ENCODE measurements around the gene TMEM95.

DNA sequence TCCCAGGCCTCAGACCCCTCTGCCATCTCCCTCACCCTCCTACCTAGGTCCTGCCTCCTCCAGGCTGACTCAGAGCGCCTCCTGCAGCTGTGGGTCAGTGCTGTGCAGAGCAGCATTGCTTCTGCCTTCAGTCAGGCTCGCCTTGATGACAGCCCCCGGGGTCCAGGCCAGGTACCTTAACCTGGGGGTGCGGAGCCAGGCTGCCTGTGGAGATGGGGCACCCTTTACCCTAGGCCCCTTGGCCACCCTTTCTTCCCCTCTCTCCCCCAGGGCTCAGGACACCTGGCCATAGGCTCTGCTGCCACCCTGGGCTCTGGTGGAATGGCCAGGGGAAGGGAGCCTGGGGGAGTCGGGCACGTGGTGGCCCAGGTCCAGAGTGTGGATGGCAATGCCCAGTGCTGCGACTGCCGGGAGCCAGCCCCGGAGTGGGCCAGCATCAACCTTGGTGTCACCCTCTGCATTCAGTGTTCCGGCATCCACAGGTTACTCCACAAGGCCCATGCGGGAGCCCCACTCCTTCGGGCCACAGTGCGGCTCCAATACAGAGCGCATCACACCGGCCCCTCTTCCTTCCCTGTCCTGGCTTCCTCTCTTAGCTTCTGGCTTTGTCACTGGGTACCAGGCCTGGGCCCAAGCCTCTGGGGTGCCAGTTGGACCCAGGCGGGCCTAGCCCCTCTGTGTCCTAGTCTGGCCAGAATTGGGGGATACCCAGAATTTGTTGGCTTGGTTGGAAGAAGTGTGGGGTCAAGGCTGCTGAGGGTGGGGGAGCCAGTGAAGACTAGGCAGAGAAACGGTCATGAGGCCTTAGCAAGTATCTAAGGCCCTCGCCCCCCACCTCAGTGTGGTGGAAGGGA lies 8.0 kb upstream of the TMEM95 start:
- TF ChIP-seq, protein P1, sequence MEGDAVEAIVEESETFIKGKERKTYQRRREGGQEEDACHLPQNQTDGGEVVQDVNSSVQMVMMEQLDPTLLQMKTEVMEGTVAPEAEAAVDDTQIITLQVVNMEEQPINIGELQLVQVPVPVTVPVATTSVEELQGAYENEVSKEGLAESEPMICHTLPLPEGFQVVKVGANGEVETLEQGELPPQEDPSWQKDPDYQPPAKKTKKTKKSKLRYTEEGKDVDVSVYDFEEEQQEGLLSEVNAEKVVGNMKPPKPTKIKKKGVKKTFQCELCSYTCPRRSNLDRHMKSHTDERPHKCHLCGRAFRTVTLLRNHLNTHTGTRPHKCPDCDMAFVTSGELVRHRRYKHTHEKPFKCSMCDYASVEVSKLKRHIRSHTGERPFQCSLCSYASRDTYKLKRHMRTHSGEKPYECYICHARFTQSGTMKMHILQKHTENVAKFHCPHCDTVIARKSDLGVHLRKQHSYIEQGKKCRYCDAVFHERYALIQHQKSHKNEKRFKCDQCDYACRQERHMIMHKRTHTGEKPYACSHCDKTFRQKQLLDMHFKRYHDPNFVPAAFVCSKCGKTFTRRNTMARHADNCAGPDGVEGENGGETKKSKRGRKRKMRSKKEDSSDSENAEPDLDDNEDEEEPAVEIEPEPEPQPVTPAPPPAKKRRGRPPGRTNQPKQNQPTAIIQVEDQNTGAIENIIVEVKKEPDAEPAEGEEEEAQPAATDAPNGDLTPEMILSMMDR (IDR thresholded peaks at IDR 0.05 in 4 of 5, conservative IDR thresholded peaks at IDR 0.05 in 1 of 5) = no peak
- TF ChIP-seq POLR2A (IDR thresholded peaks at IDR 0.05) = no peak

Measured in gastrocnemius medialis (tissue), 4 donors.